ENCODE data around the gene PISD.

Gene PISD

GRCh38 chr22:31647523-31648320 is 14.3 kb downstream of the PISD start:
- Histone ChIP-seq H3K4me3 (replicated peaks; ENCODE audit: insufficient read depth, low read length) (no peak overlapping the region), H3K27me3 (ENCODE audit: insufficient read depth, poor library complexity, severe bottlenecking) (no peaks in the 10 kb centered on the region), H3K27ac (replicated peaks) (no peak overlapping the region)
- DNase-seq (ENCODE audit: low read depth in 1 of 2, low spot score in 1 of 2), result no peak
- no peak for TF ChIP-seq CTCF (IDR thresholded peaks at IDR 0.05; ENCODE audit: insufficient read depth, low read length)
- TF ChIP-seq GABPA (IDR thresholded peaks at IDR 0.05; ENCODE audit: low read depth), result no peak
- TF ChIP-seq SPI1 (IDR thresholded peaks at IDR 0.05; ENCODE audit: borderline replicate concordance, low read depth), result no peak
- no peak for TF ChIP-seq REST (IDR thresholded peaks at IDR 0.05; ENCODE audit: insufficient replicate concordance, low read depth)
- no peak for TF ChIP-seq POLR2AphosphoS5 (IDR thresholded peaks at IDR 0.05; ENCODE audit: low read depth)

GRCh38 chr22:31647066-31647465 is 14.9 kb downstream of the PISD start:
- no peaks in the 10 kb centered on the region for H3K27me3 ChIP-seq (ENCODE audit: insufficient read depth, poor library complexity, severe bottlenecking)
- H3K27ac ChIP-seq (replicated peaks), result no peak overlapping the region
- DNase-seq (ENCODE audit: low read depth in 1 of 2, low spot score in 1 of 2), result no peak
- TF ChIP-seq CTCF (IDR thresholded peaks at IDR 0.05; ENCODE audit: insufficient read depth, low read length), result no peak
- TF ChIP-seq GABPA (IDR thresholded peaks at IDR 0.05; ENCODE audit: low read depth), result no peak
- no peak for TF ChIP-seq REST (IDR thresholded peaks at IDR 0.05; ENCODE audit: insufficient replicate concordance, low read depth)
- TF ChIP-seq POLR2AphosphoS5 (IDR thresholded peaks at IDR 0.05; ENCODE audit: low read depth), result no peak
- no peak for TF ChIP-seq SPI1 (IDR thresholded peaks at IDR 0.05; ENCODE audit: borderline replicate concordance, low read depth)
- H3K4me3 ChIP-seq (replicated peaks; ENCODE audit: insufficient read depth, low read length), result no peak overlapping the region

- Histone ChIP-seq H3K27me3 (ENCODE audit: insufficient read depth, poor library complexity, severe bottlenecking) (no peaks in the 10 kb centered on the region), H3K27ac (replicated peaks) (no peak overlapping the region), H3K4me3 (replicated peaks; ENCODE audit: insufficient read depth, low read length) (no peak overlapping the region)
- TF ChIP-seq CTCF (IDR thresholded peaks at IDR 0.05; ENCODE audit: insufficient read depth, low read length) (no peak), REST (IDR thresholded peaks at IDR 0.05; ENCODE audit: insufficient replicate concordance, low read depth) (no peak), POLR2AphosphoS5 (IDR thresholded peaks at IDR 0.05; ENCODE audit: low read depth) (no peak), SPI1 (IDR thresholded peaks at IDR 0.05; ENCODE audit: borderline replicate concordance, low read depth) (no peak), GABPA (IDR thresholded peaks at IDR 0.05; ENCODE audit: low read depth) (no peak)
- DNase-seq (ENCODE audit: low read depth in 1 of 2, low spot score in 1 of 2), result no peak
These were observed 15.6 kb downstream of the PISD start for GRCh38 chr22:31646186-31647019.

Measured in HL-60 (cell line).